ENCODE data around the gene RCAN1.
"Not testable (repeated sequence)": the region's sequence is repeated elsewhere in the genome, so short reads cannot be mapped to it uniquely, and the experiment has no call there.

DNA sequence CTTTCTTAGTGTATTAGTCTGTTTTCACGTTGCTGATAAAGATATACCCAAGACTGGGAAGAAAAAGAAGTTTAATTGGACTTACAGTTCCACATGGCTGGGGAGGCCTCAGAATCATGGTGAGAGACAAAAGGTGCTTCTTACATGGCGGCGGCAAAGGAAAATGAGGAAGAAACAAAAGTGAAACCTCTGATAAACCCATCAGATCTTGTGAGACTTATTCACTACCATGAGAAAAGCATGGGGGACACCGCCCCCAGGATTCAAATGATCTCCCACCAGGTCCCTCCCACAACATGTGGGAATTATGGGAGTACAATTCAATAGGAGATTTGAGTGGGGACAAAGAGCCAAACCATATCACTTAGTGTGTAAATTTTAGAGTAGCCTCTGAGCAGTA is 46.1 kb downstream of the RCAN1 start:
- not testable (repeated sequence) for TF ChIP-seq POLR2A (IDR thresholded peaks at IDR 0.05)
- TF ChIP-seq, protein P1, sequence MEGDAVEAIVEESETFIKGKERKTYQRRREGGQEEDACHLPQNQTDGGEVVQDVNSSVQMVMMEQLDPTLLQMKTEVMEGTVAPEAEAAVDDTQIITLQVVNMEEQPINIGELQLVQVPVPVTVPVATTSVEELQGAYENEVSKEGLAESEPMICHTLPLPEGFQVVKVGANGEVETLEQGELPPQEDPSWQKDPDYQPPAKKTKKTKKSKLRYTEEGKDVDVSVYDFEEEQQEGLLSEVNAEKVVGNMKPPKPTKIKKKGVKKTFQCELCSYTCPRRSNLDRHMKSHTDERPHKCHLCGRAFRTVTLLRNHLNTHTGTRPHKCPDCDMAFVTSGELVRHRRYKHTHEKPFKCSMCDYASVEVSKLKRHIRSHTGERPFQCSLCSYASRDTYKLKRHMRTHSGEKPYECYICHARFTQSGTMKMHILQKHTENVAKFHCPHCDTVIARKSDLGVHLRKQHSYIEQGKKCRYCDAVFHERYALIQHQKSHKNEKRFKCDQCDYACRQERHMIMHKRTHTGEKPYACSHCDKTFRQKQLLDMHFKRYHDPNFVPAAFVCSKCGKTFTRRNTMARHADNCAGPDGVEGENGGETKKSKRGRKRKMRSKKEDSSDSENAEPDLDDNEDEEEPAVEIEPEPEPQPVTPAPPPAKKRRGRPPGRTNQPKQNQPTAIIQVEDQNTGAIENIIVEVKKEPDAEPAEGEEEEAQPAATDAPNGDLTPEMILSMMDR (IDR thresholded peaks at IDR 0.05): not testable (repeated sequence)
